Ascending aorta (tissue), 2 donors: ENCODE data around the gene NOS1AP. TPM values are rescaled to one million over a fixed set of nuclear protein-coding genes. Genes with fewer than 3 reads are reported as not detected.

Source experiments
- DNase-seq, 2 donors: peaks; one replicate each; pipeline ENCODE4 v3.0.0-alpha.2; 2019; ENCODE audit warnings: low spot score in 2 of 2
- H3K27ac ChIP-seq, 2 donors: fragments of 200-600 bp; sonication (generic); one replicate each; pipeline ENCODE4 v1.5.1; 2016 to 2017; ENCODE audit warnings: mild to moderate bottlenecking in 1 of 2
- H3K27me3 ChIP-seq: fragments of 200-600 bp; sonication (generic); one replicate; pipeline ENCODE4 v1.5.1; 2017
- H3K36me3 ChIP-seq, 2 donors: fragments of 200-600 bp; sonication (generic); one replicate each; pipeline ENCODE4 v1.5.1; 2016
- H3K4me1 ChIP-seq, 2 donors: fragments of 200-600 bp; sonication (generic); one replicate each; pipeline ENCODE4 v1.5.1; 2016 to 2017; ENCODE audit warnings: mild to moderate bottlenecking in 1 of 2
- H3K4me3 ChIP-seq, 2 donors: fragments of 200-600 bp; sonication (generic); one replicate each; pipeline ENCODE4 v1.5.1; 2016 to 2017; ENCODE audit warnings: mild to moderate bottlenecking in 1 of 2
- H3K9me3 ChIP-seq, 2 donors: fragments of 200-600 bp; sonication (generic); one replicate each; pipeline ENCODE4 v1.5.1; 2016
- intact Hi-C: fragments of 100-400 bp; cut with DNase I; formaldehyde crosslinking; loops from one replicate; pipeline ENCODE4 v1.15.1; 2023
- total RNA-seq: library from RNA; depleted of rRNA; stranded (reverse); fragments of >200 nt; gene quantifications from one replicate; pipeline ENCODE4 v1.1.0, GENCODE V29; 2016
- TF ChIP-seq, protein P1 (sequence below), 3 experiments: fragments of 200-600 bp in 2 of 3; fragments of 450-650 bp in 1 of 3; sonication (generic) in 2 of 3; IDR thresholded peaks; one replicate each; pipeline ENCODE4 v1.5.1; 2016 to 2019; ENCODE audit warnings: antibody characterized with exemption in 3 of 3, mild to moderate bottlenecking in 1 of 3, moderate library complexity in 1 of 3

Gene NOS1AP
- total RNA-seq, 1 donor from 2014 or later = 5.0 TPM

DNA sequence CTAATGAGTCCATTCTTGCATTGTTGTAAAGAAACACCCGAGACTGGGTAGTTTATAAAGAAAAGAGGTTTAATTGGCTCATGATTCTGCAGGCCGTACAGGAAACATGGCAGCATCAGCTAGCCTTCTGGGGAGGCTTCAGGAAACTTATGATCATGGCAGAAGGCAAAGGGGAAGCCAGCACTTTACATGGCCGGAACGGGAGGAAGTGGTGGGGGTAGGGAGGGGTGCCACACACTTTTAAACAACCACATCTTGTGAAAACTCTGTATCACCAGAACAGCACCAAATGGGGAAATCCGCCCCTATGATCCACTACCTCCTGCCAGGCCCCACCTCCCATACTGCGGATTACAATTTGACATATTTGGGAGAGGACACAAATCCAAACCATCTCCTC is 43.9 kb downstream of the NOS1AP start:
- Histone ChIP-seq H3K27ac (no peak overlapping the region), H3K4me1 (no peaks in the 10 kb centered on the region), H3K4me3 (no peak overlapping the region), H3K36me3 (no peaks in the 10 kb centered on the region), H3K27me3 (no peaks in the 10 kb centered on the region), H3K9me3 (no peaks in the 10 kb centered on the region)
- TF ChIP-seq, protein P1, sequence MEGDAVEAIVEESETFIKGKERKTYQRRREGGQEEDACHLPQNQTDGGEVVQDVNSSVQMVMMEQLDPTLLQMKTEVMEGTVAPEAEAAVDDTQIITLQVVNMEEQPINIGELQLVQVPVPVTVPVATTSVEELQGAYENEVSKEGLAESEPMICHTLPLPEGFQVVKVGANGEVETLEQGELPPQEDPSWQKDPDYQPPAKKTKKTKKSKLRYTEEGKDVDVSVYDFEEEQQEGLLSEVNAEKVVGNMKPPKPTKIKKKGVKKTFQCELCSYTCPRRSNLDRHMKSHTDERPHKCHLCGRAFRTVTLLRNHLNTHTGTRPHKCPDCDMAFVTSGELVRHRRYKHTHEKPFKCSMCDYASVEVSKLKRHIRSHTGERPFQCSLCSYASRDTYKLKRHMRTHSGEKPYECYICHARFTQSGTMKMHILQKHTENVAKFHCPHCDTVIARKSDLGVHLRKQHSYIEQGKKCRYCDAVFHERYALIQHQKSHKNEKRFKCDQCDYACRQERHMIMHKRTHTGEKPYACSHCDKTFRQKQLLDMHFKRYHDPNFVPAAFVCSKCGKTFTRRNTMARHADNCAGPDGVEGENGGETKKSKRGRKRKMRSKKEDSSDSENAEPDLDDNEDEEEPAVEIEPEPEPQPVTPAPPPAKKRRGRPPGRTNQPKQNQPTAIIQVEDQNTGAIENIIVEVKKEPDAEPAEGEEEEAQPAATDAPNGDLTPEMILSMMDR (IDR thresholded peaks at IDR 0.05) = no peak
- DNase-seq = no peak
- intact Hi-C loops = no loop called here

DNA sequence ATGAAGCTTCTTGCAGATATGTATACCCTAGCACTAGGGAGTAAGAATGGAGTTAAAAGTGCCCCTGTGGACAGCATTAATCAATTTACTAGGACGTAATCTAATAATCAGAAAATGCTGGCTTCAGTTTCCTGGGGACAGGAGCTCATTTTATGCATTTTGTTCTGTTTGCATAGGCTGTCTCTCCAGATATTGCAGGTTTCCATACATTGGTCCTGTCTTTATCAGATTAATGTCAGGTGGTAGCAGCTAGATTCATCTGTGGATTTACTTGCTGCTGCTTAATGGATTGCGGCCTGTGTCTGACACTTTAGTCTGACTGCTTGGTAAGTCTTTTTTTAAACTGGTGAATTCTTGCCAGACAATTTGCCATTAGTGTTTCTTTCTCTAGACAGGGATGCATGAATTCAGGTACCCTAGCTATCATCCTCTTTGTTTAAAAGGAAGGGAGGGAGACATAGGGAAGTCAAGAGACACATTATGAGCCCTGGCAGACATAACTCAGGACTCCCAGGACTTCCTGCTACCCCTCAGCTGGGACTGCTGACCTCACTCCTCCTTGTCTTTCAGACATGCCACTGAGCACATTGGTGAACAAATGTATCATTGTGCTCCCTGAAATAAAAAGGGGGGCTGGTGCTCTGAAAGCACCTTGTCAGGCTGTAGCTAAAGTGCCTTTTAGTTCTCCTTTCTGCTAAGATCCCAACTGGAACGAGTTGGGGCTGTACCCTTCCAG is 47.7 kb downstream of the NOS1AP start:
- DNase-seq = no peak
- no peaks in the 10 kb centered on the region for H3K27me3 ChIP-seq
- H3K27ac ChIP-seq = no peak overlapping the region
- no peaks in the 10 kb centered on the region for H3K9me3 ChIP-seq
- H3K4me1 ChIP-seq = no peaks in the 10 kb centered on the region
- intact Hi-C loops = no loop called here
- H3K4me3 ChIP-seq = no peak overlapping the region
- TF ChIP-seq, protein P1 (IDR thresholded peaks at IDR 0.05) = no peak
- no peaks in the 10 kb centered on the region for H3K36me3 ChIP-seq

DNA sequence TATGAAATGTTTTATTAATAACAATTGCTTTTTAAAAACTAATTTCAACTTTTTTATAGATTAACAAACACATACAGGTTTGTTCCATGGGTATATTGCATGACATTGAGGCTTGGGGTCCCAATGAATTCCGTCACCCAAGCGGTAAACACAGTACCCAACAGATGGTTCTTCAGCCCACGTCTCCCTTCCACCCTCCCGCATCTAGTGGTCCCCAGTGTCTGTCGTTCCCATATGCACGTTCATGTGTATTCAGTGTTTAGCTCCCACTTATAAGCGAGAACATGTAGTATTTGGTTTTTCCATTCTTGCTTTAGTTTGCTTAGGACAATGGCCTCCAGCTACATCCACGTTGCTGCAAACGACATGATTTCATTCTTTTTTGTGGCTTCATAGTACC is 48.6 kb downstream of the NOS1AP start:
- H3K4me1 ChIP-seq = no peaks in the 10 kb centered on the region
- no peaks in the 10 kb centered on the region for H3K27me3 ChIP-seq
- H3K36me3 ChIP-seq = no peaks in the 10 kb centered on the region
- intact Hi-C loops = no loop called here
- no peaks in the 10 kb centered on the region for H3K9me3 ChIP-seq
- H3K27ac ChIP-seq = no peak overlapping the region
- DNase-seq = no peak
- TF ChIP-seq, protein P1 (IDR thresholded peaks at IDR 0.05) = no peak
- H3K4me3 ChIP-seq = no peak overlapping the region

DNA sequence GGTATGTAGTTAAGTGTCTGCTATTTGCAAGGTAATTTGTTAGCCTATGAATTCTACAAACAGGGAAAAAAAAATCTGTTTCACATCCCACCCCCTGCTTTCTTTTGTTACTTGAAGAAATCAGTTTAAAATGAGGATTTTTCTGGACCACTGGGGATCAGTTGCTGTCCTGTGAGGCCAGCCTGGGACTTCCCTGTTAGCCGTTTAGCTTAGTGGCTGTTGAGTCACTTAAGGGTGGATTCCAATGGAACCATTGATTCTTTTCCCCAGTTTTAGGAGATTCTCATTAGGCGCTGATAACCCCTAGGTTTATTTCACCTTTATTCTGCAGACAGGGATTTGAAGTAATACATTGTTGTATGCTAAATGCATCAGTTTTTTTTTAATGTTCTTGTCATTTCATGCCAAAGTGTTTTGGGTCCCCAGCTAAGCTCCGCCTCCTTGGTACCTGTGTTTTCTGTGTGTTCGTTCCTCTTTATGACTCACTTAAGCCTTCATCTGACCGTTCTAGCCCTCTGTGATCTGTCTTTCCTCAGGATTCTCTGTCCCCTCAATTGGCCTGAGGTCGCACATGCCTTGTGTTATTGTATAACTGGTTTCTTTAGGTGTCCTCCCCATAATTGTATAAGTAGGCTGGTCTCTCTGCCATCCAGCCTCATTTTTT is 59.3 kb downstream of the NOS1AP start:
- no peaks in the 10 kb centered on the region for H3K27me3 ChIP-seq
- no peaks in the 10 kb centered on the region for H3K9me3 ChIP-seq
- H3K36me3 ChIP-seq = no peaks in the 10 kb centered on the region
- TF ChIP-seq, protein P1 (IDR thresholded peaks at IDR 0.05) = no peak
- H3K4me1 ChIP-seq = peaks cover 0 to 6% of the 10 kb centered on the region in 2 donors
- intact Hi-C loops = no loop called here
- H3K27ac ChIP-seq = no peak overlapping the region
- no peak for DNase-seq
- H3K4me3 ChIP-seq = no peak overlapping the region

DNA sequence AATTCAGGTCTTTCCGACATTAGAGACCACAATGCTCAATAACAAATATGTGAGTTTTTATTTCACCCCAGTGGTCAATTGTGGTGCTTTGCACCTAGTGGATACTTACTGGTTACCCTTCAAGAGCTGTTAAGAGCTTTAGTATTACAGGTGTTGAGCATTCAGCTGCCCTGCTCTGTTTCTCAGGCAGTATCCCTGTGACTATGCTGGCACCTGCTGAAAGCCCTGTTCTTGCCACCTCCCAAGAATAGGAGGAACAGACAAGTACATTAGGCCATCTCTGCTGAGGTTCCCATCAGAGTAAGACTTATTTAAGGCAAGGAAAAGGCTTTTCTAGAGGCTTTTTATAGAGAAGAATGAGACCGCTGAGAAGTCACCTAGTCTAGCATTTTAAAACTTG is 60.8 kb downstream of the NOS1AP start:
- Histone ChIP-seq H3K36me3 (no peaks in the 10 kb centered on the region), H3K27ac (no peak overlapping the region), H3K4me3 (no peak overlapping the region), H3K4me1 (peaks cover 0 to 6% of the 10 kb centered on the region in 2 donors), H3K9me3 (no peaks in the 10 kb centered on the region), H3K27me3 (no peaks in the 10 kb centered on the region)
- TF ChIP-seq, protein P1 (IDR thresholded peaks at IDR 0.05) = no peak
- intact Hi-C loops = no loop called here
- DNase-seq = no peak
